SU-DHL-6 (cell line): ENCODE results near the gene TMEM119.
A peak's percentile ranks its signal among the peaks of the same experiment; 100 is the strongest.
"Not testable (repeated sequence)": the region's sequence is repeated elsewhere in the genome, so short reads cannot be mapped to it uniquely, and the experiment has no call there.

Experiments used
- H2AFZ ChIP-seq: fragments of 200-600 bp; sonication (generic); 2 replicates; pipeline ENCODE4 v1.6.1; 2014; ENCODE audit warnings: low read depth, mild to moderate bottlenecking, moderate library complexity, mixed read lengths, antibody characterized with exemption, low read length; ENCODE audit not compliant: severe bottlenecking
- H3F3A ChIP-seq: fragments of 200-600 bp; shearing (Covaris generic); 2 replicates; pipeline ENCODE4 v1.6.0; 2016; ENCODE audit warnings: antibody characterized with exemption, mild to moderate bottlenecking; ENCODE audit not compliant: insufficient read depth
- H3K27ac ChIP-seq: fragments of 200-600 bp; sonication (generic); 2 replicates; pipeline ENCODE4 v1.5.1; 2016; ENCODE audit warnings: low read depth, mild to moderate bottlenecking, low read length, moderate library complexity, mixed read lengths
- H3K27me3 ChIP-seq: fragments of 200-600 bp; sonication (generic), shearing (Covaris generic); 2 replicates; pipeline ENCODE4 v1.6.0; 2014; ENCODE audit warnings: mild to moderate bottlenecking, low read length
- H3K36me3 ChIP-seq: fragments of 200-600 bp; sonication (generic); 2 replicates; pipeline ENCODE4 v1.6.1; 2014; ENCODE audit warnings: mild to moderate bottlenecking, low read length, mixed read lengths
- H3K4me2 ChIP-seq: fragments of 300-600, 200-600 bp; shearing (Covaris generic), sonication (generic); 2 replicates; pipeline ENCODE4 v1.6.0; 2014; ENCODE audit warnings: low read length, low read depth, mild to moderate bottlenecking; ENCODE audit not compliant: poor library complexity, severe bottlenecking
- H3K4me3 ChIP-seq: fragments of 200-600 bp; sonication (generic); 2 replicates; pipeline ENCODE4 v1.5.1; 2014; ENCODE audit warnings: antibody characterized with exemption, low read length, mild to moderate bottlenecking, mixed read lengths; ENCODE audit not compliant: insufficient read depth, poor library complexity, severe bottlenecking
- H3K79me2 ChIP-seq: fragments of 200-600 bp; sonication (generic); 2 replicates; pipeline ENCODE4 v1.6.1; 2014; ENCODE audit warnings: mild to moderate bottlenecking, low read length, moderate library complexity; ENCODE audit not compliant: insufficient read depth
- H3K9ac ChIP-seq: fragments of 200-600 bp; sonication (generic); 2 replicates; pipeline ENCODE4 v1.7.0; 2014; ENCODE audit warnings: mild to moderate bottlenecking, low read length
- H3K9me2 ChIP-seq: fragments of 200-600 bp; sonication (generic); replicated peaks from 2 replicates; pipeline ENCODE4 v1.6.1; 2014; ENCODE audit warnings: low read length; ENCODE audit not compliant: insufficient read depth
- H3K9me3 ChIP-seq: fragments of 200-600 bp; sonication (generic); 2 replicates; pipeline ENCODE4 v1.6.1; 2014; ENCODE audit warnings: low read length, mixed read lengths; ENCODE audit not compliant: insufficient read depth
- H4K20me1 ChIP-seq: fragments of 200-600 bp; sonication (generic); 2 replicates; pipeline ENCODE4 v1.6.1; 2014; ENCODE audit warnings: low read depth, mild to moderate bottlenecking, antibody characterized with exemption, low read length, moderate library complexity, mixed read lengths
- CTCF ChIP-seq: fragments of 200-600 bp; sonication (generic); IDR thresholded peaks from one replicate; pipeline ENCODE4 v1.5.1; 2017; ENCODE audit warnings: antibody characterized with exemption, mild to moderate bottlenecking, low read length, moderate library complexity; ENCODE audit not compliant: insufficient read depth, poor library complexity, severe bottlenecking
- EZH2phosphoT487 ChIP-seq: fragments of 200-600 bp; sonication (generic), shearing (Covaris generic); conservative IDR thresholded peaks from 2 replicates; pipeline ENCODE4 v1.6.1; 2018; ENCODE audit warnings: mild to moderate bottlenecking, antibody characterized with exemption, low read length, moderate library complexity, mixed read lengths

The TMEM119 gene

GRCh38 chr12:108559007-108559655, 38.8 kb downstream of the TMEM119 start:
- Histone ChIP-seq H3K4me3 (peak overlapping the region; percentile 98), H2AFZ (no peak overlapping the region), H3K27ac (no peak overlapping the region), H4K20me1 (peaks cover 12% of the 10 kb centered on the region; the same call in 1 of the 2 replicates), H3K9me3 (no peaks in the 10 kb centered on the region), H3K4me2 (peak overlapping the region; percentile 95), H3K9me2 (no peaks in the 10 kb centered on the region), H3K27me3 (no peaks in the 10 kb centered on the region), H3K9ac (peak overlapping the region; percentile 95), H3K36me3 (0 out of 2 replicates have a peak, but pooled peaks cover 7% of the 10 kb centered on the region), H3K79me2 (peaks cover 73% of the 10 kb centered on the region), H3F3A (peaks cover 7% of the 10 kb centered on the region)
- no peak for TF ChIP-seq EZH2phosphoT487
- no peak for TF ChIP-seq CTCF

DNA sequence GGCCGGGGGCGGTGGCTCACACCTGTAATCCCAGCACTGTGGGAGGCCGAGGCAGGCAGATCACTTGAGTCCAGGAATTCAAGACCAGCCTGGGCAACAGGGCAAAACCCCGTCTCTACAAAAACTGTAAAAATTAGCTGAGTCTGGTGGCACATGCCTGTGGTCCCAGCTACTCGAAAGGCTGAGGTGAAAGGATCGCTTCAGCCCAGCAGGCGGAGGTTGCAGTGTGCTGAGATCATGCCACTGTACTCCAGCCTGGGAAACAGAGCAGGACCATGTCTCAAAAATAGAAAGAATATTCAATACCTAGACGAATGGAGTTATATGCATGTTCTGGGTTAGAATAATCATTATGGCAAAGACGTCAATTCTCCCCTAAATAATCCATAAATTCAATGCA, 42.5 kb downstream of the TMEM119 start:
- H3K4me2 ChIP-seq, H3K27me3 ChIP-seq: not testable (repeated sequence)
- H4K20me1 ChIP-seq, result peaks cover 25% of the 10 kb centered on the region; the same call in 1 of the 2 replicates

DNA sequence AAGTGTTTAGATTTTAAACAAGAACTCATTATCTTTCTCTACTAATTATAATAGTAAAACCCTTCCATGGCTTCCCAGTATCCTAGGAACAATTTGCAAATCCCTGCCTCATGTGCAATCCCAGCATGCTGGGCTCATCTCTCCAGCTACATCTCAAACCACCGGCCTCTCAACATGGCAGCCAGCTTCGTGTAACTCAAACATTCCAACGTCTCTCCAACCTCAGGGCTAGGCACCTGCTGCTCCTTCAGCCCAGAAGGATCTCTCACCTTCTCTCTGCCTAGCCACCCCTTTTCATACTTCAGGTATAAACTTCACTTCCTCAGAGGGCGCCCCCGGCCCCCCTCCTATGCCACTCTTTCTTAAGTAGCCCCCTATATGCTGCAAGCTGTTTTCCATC, 44.1 kb downstream of the TMEM119 start:
- Histone ChIP-seq H3K27me3 (no peaks in the 10 kb centered on the region), H3K79me2 (peaks cover 98% of the 10 kb centered on the region), H3K36me3 (peaks cover 12% of the 10 kb centered on the region), H2AFZ (no peak overlapping the region), H3F3A (no peaks in the 10 kb centered on the region), H3K9me3 (no peaks in the 10 kb centered on the region), H3K4me3 (no peak overlapping the region), H4K20me1 (peaks cover 22% of the 10 kb centered on the region; the same call in 1 of the 2 replicates), H3K9ac (no peak overlapping the region), H3K27ac (no peak overlapping the region), H3K4me2 (peak overlapping the region; percentile 38), H3K9me2 (no peaks in the 10 kb centered on the region)
- no peak for TF ChIP-seq CTCF
- no peak for TF ChIP-seq EZH2phosphoT487

More for the DNA sequence above, 42.5 kb downstream of the TMEM119 start:
- H3K9me3 ChIP-seq, H3K27ac ChIP-seq, H3K9ac ChIP-seq, H3K4me3 ChIP-seq, H3F3A ChIP-seq, H2AFZ ChIP-seq, H3K36me3 ChIP-seq, H3K9me2 ChIP-seq: not testable (repeated sequence)
- H3K79me2 ChIP-seq, result peaks cover 98% of the 10 kb centered on the region

DNA sequence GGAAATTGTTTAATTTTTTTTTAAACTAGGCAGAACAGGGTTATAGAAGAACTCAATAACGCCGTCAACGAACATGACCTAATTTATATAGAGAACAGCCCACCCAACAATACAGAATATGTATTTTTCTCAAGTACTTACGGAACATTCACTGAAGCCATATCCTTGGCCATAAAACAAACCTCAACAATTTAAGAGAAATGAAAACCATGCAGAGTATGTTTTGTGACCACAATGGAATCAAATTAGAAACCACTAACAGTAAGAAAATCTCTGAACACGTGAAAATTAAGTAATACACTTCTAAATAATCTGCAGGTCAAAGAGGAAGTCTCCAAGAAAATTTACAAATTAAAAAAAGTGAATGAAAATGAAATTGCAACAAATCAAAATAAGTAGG, 46.3 kb downstream of the TMEM119 start:
- Histone ChIP-seq H3K9me3 (no peaks in the 10 kb centered on the region), H3K9ac (no peak overlapping the region), H3K79me2 (peaks cover 98% of the 10 kb centered on the region), H4K20me1 (peaks cover 19% of the 10 kb centered on the region; the same call in 1 of the 2 replicates), H3K27ac (no peak overlapping the region; the same call in 1 of the 2 replicates), H3K4me3 (peak overlapping the region; percentile 12), H3K4me2 (peak overlapping the region; percentile 38), H2AFZ (no peak overlapping the region), H3K27me3 (no peaks in the 10 kb centered on the region), H3K9me2 (no peaks in the 10 kb centered on the region), H3F3A (no peaks in the 10 kb centered on the region), H3K36me3 (peaks cover 27% of the 10 kb centered on the region)
- no peak for TF ChIP-seq CTCF
- no peak for TF ChIP-seq EZH2phosphoT487
